ENCODE measurements around the gene NUMBL. TPM values are rescaled to one million over a fixed set of nuclear protein-coding genes. Genes with fewer than 3 reads are reported as not detected.
"Not testable (repeated sequence)": the region's sequence is repeated elsewhere in the genome, so short reads cannot be mapped to it uniquely, and the experiment has no call there.

The NUMBL gene
- total and polyA plus RNA-seq, 2 of the 4 experiments (the other 2 are of a cell fraction), result 6.3 to 29.0 TPM

DNA sequence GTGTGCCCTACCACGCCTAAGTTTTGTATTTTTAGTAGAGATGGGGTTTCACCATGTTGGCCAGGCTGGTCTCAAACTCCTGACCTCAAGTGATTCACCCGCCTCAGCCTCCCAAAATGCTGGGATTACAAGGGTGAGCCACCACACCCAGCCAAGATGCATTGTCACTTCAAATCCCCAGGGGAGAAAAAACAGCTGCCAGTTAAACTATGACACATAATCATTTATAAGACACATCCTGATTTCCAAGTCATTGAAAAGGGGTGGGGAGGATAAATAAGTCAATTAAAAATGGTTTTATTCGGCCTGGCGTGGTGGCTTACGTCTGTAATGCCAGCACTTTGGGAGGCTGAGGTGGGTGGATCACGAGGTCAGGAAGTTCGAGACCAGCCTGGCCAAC is 34.8 kb downstream of the NUMBL start:
- H3K14ac ChIP-seq (replicated peaks; ENCODE audit: low read depth, low read length); H3K56ac ChIP-seq (ENCODE audit: extremely low read depth, insufficient read depth, low read length); H2BK20ac ChIP-seq (ENCODE audit: low read depth, low read length); H2BK15ac ChIP-seq (ENCODE audit: low read depth, low read length); H2BK120ac ChIP-seq (ENCODE audit: low read depth, low read length); H3K4ac ChIP-seq (ENCODE audit: low read depth, low read length); H2AFZ ChIP-seq (replicated peaks; ENCODE audit: low read length, poor library complexity); H3K4me1 ChIP-seq (ENCODE audit: control insufficient read depth, insufficient read depth, low read length); CTCF ChIA-PET; H3K18ac ChIP-seq (ENCODE audit: low read depth, low read length); H3K9ac ChIP-seq (ENCODE audit: low read depth, low read length); H3K79me1 ChIP-seq (ENCODE audit: low read depth in 1 of 2, low read length in 2 of 2); H3K4me2 ChIP-seq (ENCODE audit: low read depth, low read length); H3K23ac ChIP-seq (ENCODE audit: low read depth, low read length); ATAC-seq (ENCODE audit: low read depth); POLR2A ChIA-PET (ENCODE audit: unreplicated experiment); H2AK5ac ChIP-seq (ENCODE audit: low read depth, low read length); DNase-seq; dilution Hi-C loops (cut with HindIII; ENCODE audit: low sequenced_read_pairs, unreplicated experiment); H2BK5ac ChIP-seq (ENCODE audit: low read depth, low read length, poor library complexity, severe bottlenecking); H4K20me1 ChIP-seq (ENCODE audit: insufficient read depth, low read length); H3K27ac ChIP-seq (ENCODE audit: insufficient read depth, low read length); intact Hi-C loops (cut with micrococcal nuclease); H2AK9ac ChIP-seq (replicated peaks; ENCODE audit: low read depth, low read length, poor library complexity); H3K27me3 ChIP-seq (ENCODE audit: control insufficient read depth, insufficient read depth, low read length); H3K4me3 ChIP-seq (ENCODE audit: insufficient read depth, low read depth, low read length); H4K91ac ChIP-seq (ENCODE audit: insufficient read depth, low read depth, low read length); H3K36me3 ChIP-seq (ENCODE audit: control insufficient read depth, insufficient read depth, low read length); H4K8ac ChIP-seq (ENCODE audit: low read depth in 2 of 2, low read length in 2 of 2); H3K9me1 ChIP-seq (ENCODE audit: insufficient read depth, low read length); H3K9me3 ChIP-seq (ENCODE audit: control insufficient read depth, insufficient read depth, low read length); H4K5ac ChIP-seq (ENCODE audit: low read depth, low read length); BruUV-seq (replicated peaks): not testable (repeated sequence)
- in situ Hi-C loops (cut with MboI; ENCODE audit: low sequenced_read_pairs), result loop anchor here (10.0 to 25.0 kb wide), 2 partner anchors 489 to 607 kb away; partner anchors contain the start of gene HNRNPUL1
- no CpG with 5 or more reads among the region's 7 CpGs for WGBS, 2 experiments (ENCODE audit: extremely low coverage in 2 of 2, insufficient read length in 1 of 2)

DNA sequence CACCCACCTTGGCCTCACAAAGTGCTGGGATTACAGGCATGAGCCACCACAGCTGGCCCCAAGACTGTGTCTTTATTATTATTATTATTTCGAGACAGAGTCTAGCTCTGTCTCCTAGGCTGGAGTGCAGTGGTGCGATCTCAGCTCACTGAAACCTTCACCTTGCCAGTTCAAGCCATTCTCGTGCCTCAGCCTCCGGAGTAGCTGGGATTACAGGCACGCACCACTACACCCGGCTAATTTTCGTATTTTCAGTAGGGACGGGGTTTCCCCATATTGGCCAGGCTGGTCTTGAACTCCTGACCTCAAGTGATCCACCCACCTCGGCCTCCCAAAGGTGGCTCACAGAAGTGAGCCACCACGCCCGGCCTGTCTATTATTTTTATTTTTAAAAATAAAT is 38.1 kb downstream of the NUMBL start:
- H2AK5ac ChIP-seq (ENCODE audit: low read depth, low read length); H3K27ac ChIP-seq (ENCODE audit: insufficient read depth, low read length); H3K18ac ChIP-seq (ENCODE audit: low read depth, low read length); dilution Hi-C loops (cut with HindIII; ENCODE audit: low sequenced_read_pairs, unreplicated experiment); H2AK9ac ChIP-seq (replicated peaks; ENCODE audit: low read depth, low read length, poor library complexity); H3K23ac ChIP-seq (ENCODE audit: low read depth, low read length); H3K9me1 ChIP-seq (ENCODE audit: insufficient read depth, low read length); H3K27me3 ChIP-seq (ENCODE audit: control insufficient read depth, insufficient read depth, low read length); H3K36me3 ChIP-seq (ENCODE audit: control insufficient read depth, insufficient read depth, low read length); H3K9me3 ChIP-seq (ENCODE audit: control insufficient read depth, insufficient read depth, low read length); H3K79me1 ChIP-seq (ENCODE audit: low read depth in 1 of 2, low read length in 2 of 2); H4K20me1 ChIP-seq (ENCODE audit: insufficient read depth, low read length); H2BK5ac ChIP-seq (ENCODE audit: low read depth, low read length, poor library complexity, severe bottlenecking); H3K14ac ChIP-seq (replicated peaks; ENCODE audit: low read depth, low read length); H2AFZ ChIP-seq (replicated peaks; ENCODE audit: low read length, poor library complexity); H4K8ac ChIP-seq (ENCODE audit: low read depth in 2 of 2, low read length in 2 of 2); BruUV-seq (replicated peaks); H2BK20ac ChIP-seq (ENCODE audit: low read depth, low read length); H3K4me1 ChIP-seq (ENCODE audit: control insufficient read depth, insufficient read depth, low read length); H3K56ac ChIP-seq (ENCODE audit: extremely low read depth, insufficient read depth, low read length); H3K4me3 ChIP-seq (ENCODE audit: insufficient read depth, low read depth, low read length); H3K4me2 ChIP-seq (ENCODE audit: low read depth, low read length); intact Hi-C loops (cut with micrococcal nuclease); H2BK15ac ChIP-seq (ENCODE audit: low read depth, low read length); H3K9ac ChIP-seq (ENCODE audit: low read depth, low read length); H4K91ac ChIP-seq (ENCODE audit: insufficient read depth, low read depth, low read length); ATAC-seq (ENCODE audit: low read depth); DNase-seq; H4K5ac ChIP-seq (ENCODE audit: low read depth, low read length); POLR2A ChIA-PET (ENCODE audit: unreplicated experiment); H3K4ac ChIP-seq (ENCODE audit: low read depth, low read length): not testable (repeated sequence)
- peak overlapping the region; percentile 40; the same call in 1 of the 2 replicates for H2BK120ac ChIP-seq (ENCODE audit: low read depth, low read length)
- CTCF ChIA-PET, result interaction anchor here (0.7 to 1.6 kb wide), 2 partner anchors 17 to 492 kb away, joined by 3 to 5 read pairs; no protein-coding TSS in a partner anchor
- 100% methylated on average over 2 of the region's 11 CpGs; no CpG with 5 or more reads in 1 of the 2 experiments for WGBS, 2 experiments (ENCODE audit: extremely low coverage in 2 of 2, insufficient read length in 1 of 2)
- in situ Hi-C loops (cut with MboI; ENCODE audit: low sequenced_read_pairs), result loop anchor here (10.0 to 25.0 kb wide), 2 partner anchors 492 to 610 kb away; partner anchors contain the start of gene HNRNPUL1
